ENCODE data around the gene ERRFI1.
"Not testable (repeated sequence)": the region's sequence is repeated elsewhere in the genome, so short reads cannot be mapped to it uniquely, and the experiment has no call there.

Gene ERRFI1

GRCh38 chr1:8063298-8064036, 37.4 kb upstream of the ERRFI1 start:
- no peak for DNase-seq (ENCODE audit: insufficient read length, low spot score)
- no peak for FAIRE-seq
- TF ChIP-seq CTCF (IDR thresholded peaks at IDR 0.05; ENCODE audit: insufficient read depth, missing control alignments) = no peak

GRCh38 chr1:8062861-8063260, 36.8 kb upstream of the ERRFI1 start:
- no peak for TF ChIP-seq CTCF (IDR thresholded peaks at IDR 0.05; ENCODE audit: insufficient read depth, missing control alignments)
- DNase-seq (ENCODE audit: insufficient read length, low spot score) (no peak), FAIRE-seq (no peak)

GRCh38 chr1:8061673-8062386, 35.7 kb upstream of the ERRFI1 start:
- DNase-seq (ENCODE audit: insufficient read length, low spot score) = no peak
- TF ChIP-seq CTCF (IDR thresholded peaks at IDR 0.05; ENCODE audit: insufficient read depth, missing control alignments) = no peak

GRCh38 chr1:8061210-8061609, 35.1 kb upstream of the ERRFI1 start:
- no peak for TF ChIP-seq CTCF (IDR thresholded peaks at IDR 0.05; ENCODE audit: insufficient read depth, missing control alignments)
- DNase-seq (ENCODE audit: insufficient read length, low spot score) (no peak), FAIRE-seq (no peak)

More at GRCh38 chr1:8061673-8062386, 35.7 kb upstream of the ERRFI1 start:
- no peak for FAIRE-seq

- no peak for TF ChIP-seq CTCF (IDR thresholded peaks at IDR 0.05; ENCODE audit: insufficient read depth, missing control alignments)
- FAIRE-seq (no peak), DNase-seq (ENCODE audit: insufficient read length, low spot score) (no peak)
These were observed 33.1 kb upstream of the ERRFI1 start for GRCh38 chr1:8059161-8059622.

DNA sequence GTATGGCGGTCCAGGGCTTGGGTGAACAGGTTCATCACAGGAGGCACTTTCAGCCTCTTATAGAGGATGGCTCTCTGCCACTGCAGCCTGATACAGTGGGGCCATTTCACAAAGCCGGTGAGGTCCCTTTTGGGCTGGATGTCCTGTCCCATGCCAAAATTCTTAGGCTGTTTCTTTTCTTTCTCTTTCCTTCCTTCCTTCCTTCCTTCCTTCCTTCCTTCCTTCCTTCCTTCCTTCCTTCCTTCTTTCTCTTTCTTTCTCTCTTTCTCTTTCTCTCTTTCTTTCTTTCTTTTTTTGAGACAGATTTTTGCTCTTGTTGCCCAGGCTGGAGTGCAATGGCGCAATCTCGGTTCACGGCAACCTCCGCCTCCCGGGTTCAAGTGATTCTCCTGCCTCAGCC, 31.7 kb upstream of the ERRFI1 start:
- not testable (repeated sequence) for FAIRE-seq; DNase-seq (ENCODE audit: insufficient read length, low spot score)

DNA sequence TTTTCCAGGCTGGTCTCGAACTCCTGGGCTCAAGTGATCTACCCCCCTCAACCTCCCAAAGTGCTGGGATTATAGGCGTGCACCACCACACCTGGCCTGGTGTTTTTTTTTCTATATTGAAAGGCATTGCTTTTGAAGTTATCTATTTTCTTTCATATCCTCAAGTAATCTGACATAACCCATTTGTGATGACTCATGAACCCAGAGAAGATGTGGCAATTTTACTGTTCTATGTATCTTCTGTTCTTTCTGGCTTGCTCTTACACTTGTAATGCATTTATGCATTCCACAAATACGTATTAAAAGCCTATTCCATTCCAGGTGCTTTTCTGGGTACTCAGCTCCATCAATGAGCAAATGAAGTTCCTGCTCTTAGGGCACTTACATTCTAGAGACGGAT, 29.9 kb upstream of the ERRFI1 start:
- no peak for DNase-seq (ENCODE audit: insufficient read length, low spot score)
- no peak for FAIRE-seq
- no peak for TF ChIP-seq CTCF (IDR thresholded peaks at IDR 0.05; ENCODE audit: insufficient read depth, missing control alignments)
